IPS-18a (cell line): ENCODE results near the gene ZDHHC11.
"Not testable (repeated sequence)": the region's sequence is repeated elsewhere in the genome, so short reads cannot be mapped to it uniquely, and the experiment has no call there.

Experiments
- H3K27ac ChIP-seq: one replicate; pipeline ENCODE4 v1.5.1; 2013; ENCODE audit warnings: low read length
- H3K27me3 ChIP-seq: one replicate; pipeline ENCODE4 v1.6.1; 2013; ENCODE audit warnings: mild to moderate bottlenecking, low read length; ENCODE audit not compliant: control insufficient read depth, insufficient read depth
- H3K36me3 ChIP-seq: one replicate; pipeline ENCODE4 v1.6.1; 2013; ENCODE audit warnings: low read depth, low read length; ENCODE audit not compliant: control insufficient read depth
- H3K4me1 ChIP-seq: one replicate; pipeline ENCODE4 v1.6.1; 2013; ENCODE audit warnings: low read depth, low read length; ENCODE audit not compliant: control insufficient read depth
- H3K4me3 ChIP-seq: one replicate; pipeline ENCODE4 v1.5.1; 2013; ENCODE audit warnings: low read length
- H3K9ac ChIP-seq: one replicate; pipeline ENCODE4 v1.6.1; 2013; ENCODE audit warnings: mild to moderate bottlenecking, low read length, moderate library complexity
- H3K9me3 ChIP-seq: one replicate; pipeline ENCODE4 v1.6.1; 2013; ENCODE audit warnings: low read depth, low read length; ENCODE audit not compliant: control insufficient read depth

Gene ZDHHC11

DNA sequence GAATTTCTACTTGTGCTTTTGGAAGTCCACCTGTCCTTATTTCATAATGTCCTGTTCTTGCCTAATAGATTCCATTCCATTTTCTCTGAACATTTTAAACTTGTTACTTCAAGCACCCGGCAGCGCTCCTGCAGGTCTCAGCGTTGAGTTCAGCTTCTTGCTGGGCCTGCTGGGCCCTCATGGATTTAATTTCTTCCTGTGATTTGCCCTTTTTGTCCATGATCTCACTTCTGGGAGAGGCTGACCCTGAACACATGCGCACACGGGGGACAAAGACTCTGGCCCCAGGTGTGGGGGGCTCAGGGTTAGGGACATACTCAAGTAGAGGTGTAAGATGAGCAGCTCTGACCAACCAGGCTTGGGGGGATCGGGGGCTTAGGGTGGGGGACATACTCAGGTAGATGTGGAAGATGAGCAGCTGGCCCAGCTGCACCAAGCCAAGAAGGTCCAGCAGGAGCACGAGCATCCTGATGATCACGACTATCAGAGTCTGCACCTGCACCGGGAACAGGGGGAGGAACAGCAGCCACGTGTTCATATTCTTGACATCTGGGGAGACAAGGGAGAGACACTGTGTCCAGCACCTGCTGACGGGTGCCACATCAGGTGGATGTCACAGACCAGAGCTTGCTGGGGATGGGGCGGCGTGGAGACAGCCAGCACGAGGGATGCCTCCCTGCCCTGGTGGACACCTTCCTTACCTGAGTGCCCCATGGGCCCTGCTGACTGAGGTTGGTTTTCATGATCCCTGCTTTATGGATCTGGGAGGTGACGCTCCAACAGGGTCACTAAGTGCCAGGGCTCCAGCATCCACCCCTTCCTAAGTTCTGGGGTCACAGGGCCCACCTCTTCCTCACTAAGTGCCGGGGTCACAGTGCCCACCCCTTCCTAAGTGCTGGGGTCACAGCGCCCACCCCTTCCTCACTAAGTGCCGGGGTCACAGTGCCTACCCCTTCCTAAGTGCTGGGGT lies 102.5 kb downstream of the ZDHHC11 start:
- H3K9ac ChIP-seq, H3K4me1 ChIP-seq, H3K27me3 ChIP-seq, H3K9me3 ChIP-seq, H3K27ac ChIP-seq, H3K36me3 ChIP-seq, H3K4me3 ChIP-seq: not testable (repeated sequence)

DNA sequence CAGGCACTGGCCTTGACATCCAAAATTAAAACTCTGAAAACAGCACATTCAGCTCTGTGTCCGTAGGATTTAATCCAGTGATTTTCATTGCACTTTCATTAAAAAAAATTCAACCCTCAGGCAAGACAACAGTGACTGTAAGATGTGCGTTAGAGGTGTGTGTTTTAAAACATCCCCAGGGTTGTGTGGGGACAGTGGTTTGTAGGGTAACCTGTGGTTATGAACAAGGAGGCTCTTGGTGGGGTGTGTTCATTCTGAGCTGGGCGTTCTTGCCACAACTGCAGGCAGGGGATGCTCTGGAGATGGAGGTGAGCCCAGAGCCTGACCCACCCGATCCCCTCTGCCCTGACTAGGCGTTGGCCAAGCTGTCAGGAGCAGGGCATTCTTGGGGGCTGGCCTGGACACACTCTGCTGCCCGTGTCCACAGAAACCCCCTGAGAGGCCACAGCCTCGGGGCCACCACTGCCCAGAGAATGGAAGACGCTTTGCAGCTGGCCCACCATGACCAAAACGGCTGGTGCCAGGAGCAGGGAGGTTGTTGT lies 103.4 kb downstream of the ZDHHC11 start:
- H3K4me3 ChIP-seq, H3K36me3 ChIP-seq, H3K4me1 ChIP-seq, H3K27ac ChIP-seq, H3K9ac ChIP-seq, H3K27me3 ChIP-seq, H3K9me3 ChIP-seq: not testable (repeated sequence)

DNA sequence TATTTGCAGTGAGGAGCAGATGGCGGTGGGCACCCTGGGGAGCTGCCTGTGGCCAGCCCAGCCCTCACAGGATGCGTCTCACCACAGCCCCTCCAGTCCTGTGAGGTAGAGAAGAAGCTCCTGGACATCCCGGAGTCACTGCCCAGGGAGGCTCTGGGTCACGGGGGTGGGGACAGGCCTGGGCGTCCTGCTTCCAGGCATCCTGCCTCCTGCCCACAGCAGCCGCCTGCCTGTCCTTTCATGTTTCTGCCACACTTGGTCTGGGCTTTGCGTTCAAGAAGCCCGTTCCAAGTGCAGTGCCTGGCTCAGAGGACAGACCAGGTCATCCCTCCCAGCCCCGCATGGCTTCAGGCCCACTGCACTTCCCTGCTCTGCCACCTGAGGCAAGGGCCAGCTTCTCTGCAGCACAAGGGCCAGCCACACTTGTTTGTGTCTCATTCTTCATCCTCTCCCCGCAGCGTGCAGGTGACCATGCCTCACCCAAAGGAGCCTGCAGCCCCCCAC lies 104.5 kb downstream of the ZDHHC11 start:
- Histone ChIP-seq H3K4me3 (no peak overlapping the region), H3K9me3 (no peaks in the 10 kb centered on the region), H3K36me3 (no peaks in the 10 kb centered on the region), H3K4me1 (no peaks in the 10 kb centered on the region), H3K27ac (no peak overlapping the region), H3K27me3 (no peaks in the 10 kb centered on the region), H3K9ac (no peak overlapping the region)
